HCT116 (cell line): ENCODE results near the gene DDX54. TPM values are rescaled to one million over a fixed set of nuclear protein-coding genes. Genes with fewer than 3 reads are reported as not detected.

Experiments used
- ATAC-seq: fragments of 200-7000 bp; cut with Tn5 transposase; 2 replicates; pipeline ENCODE4 v1.9.1; 2020; ENCODE audit warnings: mild to moderate bottlenecking, moderate library complexity
- BruUV-seq: library from RNA; stranded (reverse); fragments of 400-500 nt; replicated peaks from 2 replicates; lab custom pipeline; 2021; lab: Mats Ljungman, UMichigan
- CTCF ChIA-PET: fragments of 300-600 bp; sonication (Branson Sonifier 250); formaldehyde crosslinking; loops from one replicate; lab custom pipeline; 2021; ENCODE audit warnings: antibody characterized with exemption; lab: Charles Lee
- POLR2A ChIA-PET: fragments of 300-600, 350-600 bp; sonication (Branson Sonifier 250); formaldehyde crosslinking; loops from one replicate; lab custom pipeline; 2021; ENCODE audit warnings: antibody characterized with exemption; lab: Charles Lee
- RAD21 ChIA-PET, 2 experiments: fragments of 300-600 bp; sonication (Branson Sonifier 250); formaldehyde crosslinking; loops; one replicate each; lab custom pipeline; 2023; ENCODE audit warnings: low total read pairs in 2 of 2; ENCODE audit not compliant: uncharacterized antibody in 2 of 2, unreplicated experiment in 2 of 2, low non-redundant PET in 1 of 2; lab: Charles Lee
- DNase-seq: peaks from one replicate; pipeline ENCODE4 v3.0.0-alpha.2; 2010; ENCODE audit warnings: low read depth, low spot score
- H2AFZ ChIP-seq: fragments of 200-600 bp; shearing (Covaris generic), sonication (generic); 2 replicates; pipeline ENCODE4 v1.6.1; 2017; ENCODE audit warnings: low read depth, mixed run types, mixed read lengths, antibody characterized with exemption, low read length; ENCODE audit not compliant: poor library complexity, severe bottlenecking
- H3K27ac ChIP-seq: 2 replicates; pipeline ENCODE4 v1.5.1; 2012; ENCODE audit warnings: low read depth, low read length
- H3K27me3 ChIP-seq: fragments of 200-600 bp; sonication (generic); 2 replicates; pipeline ENCODE4 v1.6.1; 2016; ENCODE audit warnings: mixed run types, low read length, mixed read lengths; ENCODE audit not compliant: insufficient read depth
- H3K36me3 ChIP-seq, 2 experiments: fragments of 200-500 bp in 1 of 2; fragments of 200-600 bp in 1 of 2; sonication (Bioruptor generic) in 1 of 2; sonication (generic) in 1 of 2; 2 replicates each; pipeline versions ENCODE4 v1.5.1 to v1.6.1; 2014 to 2016; ENCODE audit warnings: low read length in 2 of 2, inconsistent platforms in 1 of 2, mixed read lengths in 1 of 2, mixed run types in 1 of 2; ENCODE audit not compliant: insufficient read depth in 2 of 2, control insufficient read depth in 1 of 2
- H3K4me1 ChIP-seq, 2 experiments: fragments of 200-600 bp in 1 of 2; sonication (generic) in 1 of 2; 2 replicates each; pipeline versions ENCODE4 v1.5.1 to v1.6.1; 2012 to 2017; ENCODE audit warnings: low read length in 2 of 2, inconsistent platforms in 1 of 2, mild to moderate bottlenecking in 1 of 2, mixed read lengths in 1 of 2, mixed run types in 1 of 2, moderate library complexity in 1 of 2; ENCODE audit not compliant: insufficient read depth in 2 of 2, control insufficient read depth in 1 of 2
- H3K4me2 ChIP-seq: fragments of 200-600 bp; sonication (generic); 2 replicates; pipeline ENCODE4 v1.6.1; 2017; ENCODE audit warnings: mixed run types, low read length, mixed read lengths
- H3K4me3 ChIP-seq, 2 experiments: fragments of 200-600 bp in 1 of 2; sonication (generic) in 1 of 2; replicated peaks in 1 of 2; 2 replicates each; pipeline ENCODE4 v1.5.1; 2011 to 2016; ENCODE audit warnings: low read length in 2 of 2, control low read depth in 1 of 2, low read depth in 1 of 2, mild to moderate bottlenecking in 1 of 2, mixed read lengths in 1 of 2, mixed run types in 1 of 2
- H3K79me2 ChIP-seq: fragments of 200-600 bp; sonication (generic); 2 replicates; pipeline ENCODE4 v1.6.1; 2017; ENCODE audit warnings: mild to moderate bottlenecking, mixed run types, low read length, moderate library complexity, mixed read lengths; ENCODE audit not compliant: insufficient read depth
- H3K9ac ChIP-seq: fragments of 200-600 bp; sonication (generic); 2 replicates; pipeline ENCODE4 v1.6.1; 2016; ENCODE audit warnings: low read length, mixed read lengths
- H3K9me2 ChIP-seq: fragments of 200-600 bp; sonication (generic), shearing (Covaris generic); 2 replicates; pipeline ENCODE4 v1.6.1; 2017; ENCODE audit warnings: mixed run types, mild to moderate bottlenecking, moderate library complexity; ENCODE audit not compliant: insufficient read depth
- H3K9me3 ChIP-seq, 2 experiments: fragments of 200-500 bp in 1 of 2; fragments of 200-600 bp in 1 of 2; sonication (Bioruptor generic) in 1 of 2; sonication (generic) in 1 of 2; 2 replicates each; pipeline ENCODE4 v1.6.1; 2014 to 2017; ENCODE audit warnings: low read length in 2 of 2, mixed read lengths in 2 of 2, inconsistent platforms in 1 of 2, low read depth in 1 of 2, mild to moderate bottlenecking in 1 of 2, mixed run types in 1 of 2, moderate library complexity in 1 of 2; ENCODE audit not compliant: control insufficient read depth in 1 of 2, insufficient read depth in 1 of 2
- H4K20me1 ChIP-seq: fragments of 200-600 bp; sonication (generic), shearing (Covaris generic); 2 replicates; pipeline ENCODE4 v1.6.1; 2017; ENCODE audit warnings: mixed run types, mild to moderate bottlenecking, moderate library complexity; ENCODE audit not compliant: insufficient read depth
- CBX3 ChIP-seq: IDR thresholded peaks from 2 replicates; pipeline ENCODE4 v1.6.1; 2012; ENCODE audit warnings: low read depth
- CEBPB ChIP-seq: IDR thresholded peaks from 2 replicates; pipeline ENCODE4 v1.6.1; 2012; ENCODE audit warnings: low read depth
- ELF1 ChIP-seq: IDR thresholded peaks from 2 replicates; pipeline ENCODE4 v1.6.1; 2012; ENCODE audit warnings: low read depth, borderline replicate concordance
- EZH2phosphoT487 ChIP-seq: fragments of 200-600 bp; IDR thresholded peaks from 2 replicates; pipeline ENCODE4 v1.6.1; 2018; ENCODE audit warnings: antibody characterized with exemption, borderline replicate concordance
- JUND ChIP-seq: IDR thresholded peaks from 2 replicates; pipeline ENCODE4 v1.6.1; 2012
- MAX ChIP-seq: IDR thresholded peaks from 2 replicates; pipeline ENCODE4 v1.6.1; 2012
- POLR2A ChIP-seq: IDR thresholded peaks from 2 replicates; pipeline ENCODE4 v1.7.0; 2011; ENCODE audit warnings: borderline replicate concordance; ENCODE audit not compliant: insufficient read depth, insufficient read length; ENCODE audit errors: extremely low read depth
- RAD21 ChIP-seq: IDR thresholded peaks from 2 replicates; pipeline ENCODE4 v1.6.1; 2012; ENCODE audit warnings: low read depth, mild to moderate bottlenecking
- SRF ChIP-seq: IDR thresholded peaks from 2 replicates; pipeline ENCODE4 v1.6.1; 2012; ENCODE audit warnings: low read depth
- ZFX ChIP-seq: fragments of 450-650 bp; IDR thresholded peaks from 2 replicates; pipeline ENCODE4 v1.6.1; 2017
- ZNF274 ChIP-seq: fragments of 200-500 bp; sonication (Bioruptor generic); IDR thresholded peaks from 2 replicates; pipeline ENCODE4 v1.6.1; 2014; ENCODE audit warnings: mild to moderate bottlenecking, low read depth, low read length, inconsistent platforms
- intact Hi-C: fragments of 100-400 bp; cut with micrococcal nuclease; formaldehyde crosslinking; loops from 2 replicates; pipeline ENCODE4 v1.10.0; 2022
- total RNA-seq: library from RNA; stranded (reverse); gene quantifications from one replicate; pipeline ENCODE4 v1.2.1, GENCODE V29; 2021; ENCODE audit not compliant: unreplicated experiment

DDX54 gene
- total RNA-seq, 1 experiment from 2014 or later, result 110 TPM

- ChIA-PET CTCF (interaction anchor here (1.6 to 2.6 kb wide), 2 partner anchors 56 to 162 kb away, joined by 5 to 25 read pairs; no protein-coding TSS in a partner anchor), RAD21 (no interaction called here), POLR2A (no interaction called here)
- no peaks in the 10 kb centered on the region for H3K27me3 ChIP-seq
- H2AFZ ChIP-seq, result no peak overlapping the region
- TF ChIP-seq RAD21 (no peak), ELF1 (no peak), ZFX (no peak), ZNF274 (no peak), JUND (no peak), SRF (no peak), CEBPB (no peak), POLR2A (no peak), EZH2phosphoT487 (no peak), MAX (no peak), CBX3 (no peak)
- DNase-seq, result no peak
- peaks cover 7 to 12% of the 10 kb centered on the region in 2 experiments; a peak in 3 of 4 replicates for H3K36me3 ChIP-seq
- ATAC-seq, result no peak
- H4K20me1 ChIP-seq, result no peaks in the 10 kb centered on the region
- H3K9me2 ChIP-seq, result no peaks in the 10 kb centered on the region
- no peak overlapping the region for H3K9ac ChIP-seq
- peaks cover 13 to 28% of the 10 kb centered on the region in 2 experiments for H3K4me1 ChIP-seq
- no TSS peak for BruUV-seq
- H3K9me3 ChIP-seq, result no peaks in the 10 kb centered on the region
- H3K4me2 ChIP-seq, result no peak overlapping the region
- H3K27ac ChIP-seq, result no peak overlapping the region
- H3K4me3 ChIP-seq, result no peak overlapping the region
- no peaks in the 10 kb centered on the region for H3K79me2 ChIP-seq
- intact Hi-C loops, result no loop called here
Observed at GRCh38 chr12:113154351-113154973, 30.8 kb downstream of the DDX54 start.
